KG1 (cell line): ENCODE data around the gene DGCR6.
"Not testable (repeated sequence)": the region's sequence is repeated elsewhere in the genome, so short reads cannot be mapped to it uniquely, and the experiment has no call there.

Experiments
- DNase-seq: peaks from one replicate; lab custom pipeline; 2025; lab: John Stamatoyannopoulos, UW

DGCR6 gene

GRCh38 chr22:18960166-18960820 lies 54.2 kb downstream of the DGCR6 start:
- not testable (repeated sequence) for DNase-seq

- DNase-seq, result not testable (repeated sequence)
Observed at GRCh38 chr22:18961201-18961600, 55.1 kb downstream of the DGCR6 start.
